HEK293T (cell line): ENCODE results near the gene NCKIPSD.
A peak's percentile ranks its signal among the peaks of the same experiment; 100 is the strongest.

ENCODE experiments used
- CTCF ChIA-PET: fragments of 350-600 bp; formaldehyde crosslinking; extraction: SDS; loops from one replicate; lab custom pipeline; 2021; ENCODE audit warnings: antibody characterized with exemption, inconsistent platforms; lab: Yijun Ruan, JAX
- POLR2A ChIA-PET: fragments of 350-600 bp; formaldehyde crosslinking; extraction: SDS; loops from one replicate; lab custom pipeline; 2020; ENCODE audit warnings: antibody characterized with exemption, inconsistent platforms; lab: Yijun Ruan, JAX
- DNase-seq: peaks from one replicate; pipeline ENCODE4 v3.0.0; 2012; ENCODE audit warnings: mixed read lengths; ENCODE audit errors: extremely low spot score
- ARNT ChIP-seq: fragments of 450-650 bp; IDR thresholded peaks from 2 replicates; pipeline ENCODE4 v1.6.1; 2017; ENCODE audit warnings: mild to moderate bottlenecking
- BHLHE40 ChIP-seq: fragments of 450-650 bp; IDR thresholded peaks from 2 replicates; pipeline ENCODE4 v1.6.1; 2016; ENCODE audit warnings: mild to moderate bottlenecking, moderate library complexity, borderline replicate concordance
- CTBP1 ChIP-seq: fragments of 450-650 bp; IDR thresholded peaks from 2 replicates; pipeline ENCODE4 v1.6.1; 2016; ENCODE audit warnings: borderline replicate concordance
- ELF4 ChIP-seq: fragments of 450-650 bp; IDR thresholded peaks from 2 replicates; pipeline ENCODE4 v1.6.1; 2017; ENCODE audit warnings: antibody characterized with exemption
- FOXA1 ChIP-seq: fragments of 450-650 bp; IDR thresholded peaks from 2 replicates; pipeline ENCODE4 v1.6.1; 2016; ENCODE audit warnings: mild to moderate bottlenecking
- FOXK2 ChIP-seq: fragments of 450-650 bp; IDR thresholded peaks from 2 replicates; pipeline ENCODE4 v1.6.1; 2016; ENCODE audit warnings: mild to moderate bottlenecking
- FOXM1 ChIP-seq: fragments of 450-650 bp; IDR thresholded peaks from 2 replicates; pipeline ENCODE4 v1.6.1; 2017; ENCODE audit warnings: mild to moderate bottlenecking, borderline replicate concordance
- HDGF ChIP-seq: fragments of 450-650 bp; IDR thresholded peaks from 2 replicates; pipeline ENCODE4 v1.6.1; 2017; ENCODE audit warnings: antibody characterized with exemption, borderline replicate concordance
- L3MBTL2 ChIP-seq: fragments of 450-650 bp; conservative IDR thresholded peaks from 2 replicates; pipeline ENCODE4 v1.6.1; 2016; ENCODE audit warnings: mild to moderate bottlenecking
- LEF1 ChIP-seq: fragments of 450-650 bp; IDR thresholded peaks from 2 replicates; pipeline ENCODE4 v1.6.1; 2017; ENCODE audit warnings: mild to moderate bottlenecking, borderline replicate concordance
- NFRKB ChIP-seq: fragments of 450-650 bp; IDR thresholded peaks from 2 replicates; pipeline ENCODE4 v1.6.1; 2016; ENCODE audit warnings: mild to moderate bottlenecking, moderate library complexity
- SP1 ChIP-seq: fragments of 450-650 bp; IDR thresholded peaks from 2 replicates; pipeline ENCODE4 v1.6.1; 2017
- SUZ12 ChIP-seq: fragments of 450-650 bp; IDR thresholded peaks from 2 replicates; pipeline ENCODE4 v1.6.1; 2016; ENCODE audit warnings: mild to moderate bottlenecking
- TARDBP ChIP-seq: fragments of 450-650 bp; IDR thresholded peaks from 2 replicates; pipeline ENCODE4 v1.6.1; 2016
- ZNF384 ChIP-seq: fragments of 450-650 bp; IDR thresholded peaks from 2 replicates; pipeline ENCODE4 v1.6.1; 2016
- TF ChIP-seq, protein P1 (sequence below): fragments of 450-650 bp; IDR thresholded peaks from 2 replicates; pipeline ENCODE4 v1.6.1; 2016

NCKIPSD gene

DNA sequence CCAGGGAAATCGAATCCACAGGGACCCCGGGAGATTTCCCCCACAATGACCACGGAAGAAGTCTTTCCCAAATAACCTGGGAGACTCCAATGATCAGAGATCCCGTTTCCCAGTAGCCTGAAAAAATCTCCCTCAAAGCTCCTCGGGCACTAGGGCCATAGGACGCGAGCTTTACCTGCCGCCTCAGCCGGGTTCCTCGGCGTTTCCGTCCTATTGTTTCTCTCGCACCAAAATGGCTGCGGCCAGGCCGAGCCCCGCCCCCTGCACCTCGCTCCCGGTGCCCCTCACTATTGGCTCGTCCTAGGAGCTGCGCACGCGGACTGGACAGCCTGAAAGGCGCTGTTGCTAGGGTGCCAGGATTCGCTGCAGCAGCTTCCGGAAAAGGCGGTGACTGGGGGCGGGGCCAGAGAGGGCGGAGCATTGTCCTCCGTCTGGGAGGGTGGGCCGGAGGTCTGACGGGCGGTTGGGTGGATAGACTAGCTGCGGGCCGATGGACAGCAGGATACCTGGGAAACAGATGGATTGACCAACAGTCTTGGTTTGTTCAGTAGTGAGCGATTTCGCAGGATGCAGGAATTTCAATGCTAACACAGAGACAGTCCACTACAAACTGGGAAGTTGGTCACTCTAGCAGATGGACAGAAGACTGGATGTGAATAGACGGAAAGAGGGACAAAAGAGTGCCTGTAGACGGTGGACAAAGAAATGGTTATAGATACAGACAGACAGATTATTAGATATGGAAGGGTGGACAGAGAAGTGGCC, 31.4 kb upstream of the NCKIPSD start, which contains the start of gene IP6K2:
Gene IP6K2 (minus strand): TSS at position 240 of the 765 bp plus-strand sequence. CDS start 21,930 bp downstream, outside the sequence.
- CTCF ChIA-PET, result no interaction called here
- POLR2A ChIA-PET, result interaction anchor here (0.6 to 3.0 kb wide), 19 partner anchors 9 to 312 kb away, joined by 3 to 19 read pairs (median 3); partner anchors contain the start of genes CELSR3, IMPDH2, NCKIPSD and PRKAR2A
- peak; percentile 99 for DNase-seq
- TF ChIP-seq FOXM1 (no peak), FOXA1 (no peak), ZNF384 (no peak), TARDBP (no peak), NFRKB (no peak), L3MBTL2 (0 out of 2 replicates have a peak, but pooled peaks have one; percentile 15), ARNT (no peak), SUZ12 (no peak), HDGF (peak; percentile 82; the same call in 1 of the 2 replicates), ELF4 (no peak; the same call in none of the 2 replicates)
- TF ChIP-seq, protein P1, sequence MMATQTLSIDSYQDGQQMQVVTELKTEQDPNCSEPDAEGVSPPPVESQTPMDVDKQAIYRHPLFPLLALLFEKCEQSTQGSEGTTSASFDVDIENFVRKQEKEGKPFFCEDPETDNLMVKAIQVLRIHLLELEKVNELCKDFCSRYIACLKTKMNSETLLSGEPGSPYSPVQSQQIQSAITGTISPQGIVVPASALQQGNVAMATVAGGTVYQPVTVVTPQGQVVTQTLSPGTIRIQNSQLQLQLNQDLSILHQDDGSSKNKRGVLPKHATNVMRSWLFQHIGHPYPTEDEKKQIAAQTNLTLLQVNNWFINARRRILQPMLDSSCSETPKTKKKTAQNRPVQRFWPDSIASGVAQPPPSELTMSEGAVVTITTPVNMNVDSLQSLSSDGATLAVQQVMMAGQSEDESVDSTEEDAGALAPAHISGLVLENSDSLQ, result peak; percentile 53; the same call in 1 of the 2 replicates

GRCh38 chr3:48716508-48716981, 30.8 kb upstream of the NCKIPSD start:
- no peak for DNase-seq
- CTCF ChIA-PET, result interaction anchor here (0.9 to 1.4 kb wide), 2 partner anchors 23 to 31 kb away, joined by 3 to 4 read pairs; partner anchors contain the start of gene NCKIPSD
- POLR2A ChIA-PET, result interaction anchor here (0.6 to 3.0 kb wide), 15 partner anchors 10 to 290 kb away, joined by 3 to 19 read pairs (median 5); partner anchors contain the start of genes CELSR3, NCKIPSD, PRKAR2A and WDR6
- TF ChIP-seq ELF4 (no peak), HDGF (no peak), BHLHE40 (no peak), LEF1 (no peak), L3MBTL2 (no peak), FOXA1 (no peak), FOXM1 (no peak)

DNA sequence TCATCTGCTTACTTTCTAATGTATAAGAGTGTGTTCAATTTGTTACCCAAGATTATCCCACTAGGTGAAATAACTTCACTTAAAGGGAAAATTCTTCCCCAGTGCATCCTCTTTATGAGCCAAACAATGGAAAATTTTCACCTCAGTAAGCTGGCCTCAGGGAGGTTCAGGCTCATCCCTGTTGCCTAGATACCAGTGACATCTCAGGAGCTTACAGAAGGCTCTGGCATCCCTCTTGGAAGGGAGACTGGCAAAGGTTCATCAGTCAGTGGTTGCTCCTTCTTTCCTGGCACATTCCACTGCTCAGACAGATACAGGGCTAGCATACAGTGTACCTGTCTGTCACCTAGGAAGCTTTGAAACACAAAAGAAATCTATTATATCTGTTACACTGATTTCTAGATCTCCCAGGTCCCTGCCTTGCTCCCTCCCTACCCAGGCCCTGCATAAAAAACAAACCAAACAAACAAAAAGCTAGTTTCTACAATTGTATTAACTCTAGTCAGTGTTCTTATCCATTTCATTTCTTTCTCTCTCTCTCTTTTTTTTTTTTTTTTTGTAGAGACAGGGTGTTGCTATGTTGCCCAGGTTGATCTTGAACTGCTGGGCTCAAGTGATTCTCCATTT, 29.6 kb upstream of the NCKIPSD start:
- ChIA-PET CTCF (interaction anchor here (1.4 kb wide), 1 partner anchor 29 kb away, joined by 3 read pairs; the partner anchor contains the start of gene NCKIPSD), POLR2A (interaction anchor here (0.6 to 3.0 kb wide), 4 partner anchors 9 to 52 kb away, joined by 3 to 19 read pairs (median 8); partner anchors contain the start of genes CELSR3 and NCKIPSD)
- no peak for TF ChIP-seq SUZ12
- no peak for TF ChIP-seq ELF4
- no peak for TF ChIP-seq FOXK2
- TF ChIP-seq, protein P1, result no peak
- no peak for TF ChIP-seq L3MBTL2
- TF ChIP-seq CTBP1, result no peak
- no peak for TF ChIP-seq ARNT
- no peak for TF ChIP-seq HDGF
- no peak for TF ChIP-seq ZNF384
- TF ChIP-seq FOXM1, result no peak
- TF ChIP-seq BHLHE40, result no peak
- no peak for TF ChIP-seq LEF1
- TF ChIP-seq TARDBP, result no peak
- no peak for TF ChIP-seq NFRKB
- TF ChIP-seq FOXA1, result no peak
- DNase-seq, result no peak

- TF ChIP-seq FOXA1 (no peak), SP1 (no peak), ZNF384 (no peak), LEF1 (no peak), BHLHE40 (no peak), NFRKB (no peak), ARNT (no peak; the same call in 1 of the 2 replicates), FOXM1 (no peak), HDGF (no peak), FOXK2 (no peak)
- TF ChIP-seq, protein P1, result no peak
- POLR2A ChIA-PET, result no interaction called here
- CTCF ChIA-PET, result no interaction called here
- peak; percentile 33 for DNase-seq
Observed at GRCh38 chr3:48711727-48712126, 26.0 kb upstream of the NCKIPSD start.

GRCh38 chr3:48709051-48709461, 23.3 kb upstream of the NCKIPSD start:
- TF ChIP-seq LEF1 (no peak), FOXK2 (no peak), ZNF384 (no peak), HDGF (no peak), SUZ12 (no peak), NFRKB (no peak)
- no peak for DNase-seq
- CTCF ChIA-PET, result no interaction called here
- POLR2A ChIA-PET, result interaction anchor here (1.1 kb wide), 1 partner anchor 23 kb away, joined by 3 read pairs; the partner anchor contains the start of gene NCKIPSD
